Stimulated activated CD4-positive, alpha-beta T cell treated with anti-CD3 and anti-CD28 coated beads, Interleukin-4, amount 100 ng/mL, for 48 hours (primary cell): ENCODE measurements around the gene MYOZ3.

Experiments
- DNase-seq, 2 donors: peaks; one replicate each; pipeline ENCODE4 v3.0.0-alpha.2; 2020; ENCODE audit warnings: low read depth in 2 of 2

MYOZ3 gene

GRCh38 chr5:150642991-150643710 lies 17.9 kb upstream of the MYOZ3 start:
- DNase-seq, result no peak

- no peak for DNase-seq
These were observed 17.0 kb upstream of the MYOZ3 start for GRCh38 chr5:150644058-150644457.

- DNase-seq, result no peak
These were observed 16.5 kb upstream of the MYOZ3 start for GRCh38 chr5:150644514-150644913.

DNA sequence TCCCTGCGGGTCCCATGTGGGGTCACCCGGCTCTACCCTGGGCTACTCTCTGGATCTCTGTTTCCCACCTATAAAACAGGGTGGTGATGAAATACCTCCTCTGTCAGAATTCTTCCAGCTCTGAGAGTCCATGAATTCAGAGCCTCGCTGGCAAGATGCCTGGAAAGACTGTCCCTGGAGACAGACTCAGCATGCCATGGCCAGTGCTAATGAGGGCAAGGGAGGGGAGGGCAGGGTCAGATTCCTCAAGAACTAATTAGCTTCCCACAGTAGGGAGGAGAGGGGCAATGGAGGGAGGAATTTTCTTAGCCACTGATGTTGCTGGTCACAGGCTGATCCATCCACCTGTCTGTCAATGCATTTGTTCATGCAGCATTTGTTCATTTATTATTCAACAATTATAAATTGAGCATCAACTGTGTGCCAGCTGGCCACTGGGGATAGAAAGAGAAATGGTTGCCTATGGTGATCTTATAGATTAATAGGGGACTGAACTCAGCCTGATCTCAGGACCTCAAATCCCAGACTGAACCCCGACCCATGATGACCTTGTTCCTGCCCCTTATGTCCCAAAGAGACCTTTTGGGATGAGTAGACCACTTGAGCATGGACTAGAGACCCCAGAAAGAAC lies 15.9 kb upstream of the MYOZ3 start:
- DNase-seq, result no peak

DNA sequence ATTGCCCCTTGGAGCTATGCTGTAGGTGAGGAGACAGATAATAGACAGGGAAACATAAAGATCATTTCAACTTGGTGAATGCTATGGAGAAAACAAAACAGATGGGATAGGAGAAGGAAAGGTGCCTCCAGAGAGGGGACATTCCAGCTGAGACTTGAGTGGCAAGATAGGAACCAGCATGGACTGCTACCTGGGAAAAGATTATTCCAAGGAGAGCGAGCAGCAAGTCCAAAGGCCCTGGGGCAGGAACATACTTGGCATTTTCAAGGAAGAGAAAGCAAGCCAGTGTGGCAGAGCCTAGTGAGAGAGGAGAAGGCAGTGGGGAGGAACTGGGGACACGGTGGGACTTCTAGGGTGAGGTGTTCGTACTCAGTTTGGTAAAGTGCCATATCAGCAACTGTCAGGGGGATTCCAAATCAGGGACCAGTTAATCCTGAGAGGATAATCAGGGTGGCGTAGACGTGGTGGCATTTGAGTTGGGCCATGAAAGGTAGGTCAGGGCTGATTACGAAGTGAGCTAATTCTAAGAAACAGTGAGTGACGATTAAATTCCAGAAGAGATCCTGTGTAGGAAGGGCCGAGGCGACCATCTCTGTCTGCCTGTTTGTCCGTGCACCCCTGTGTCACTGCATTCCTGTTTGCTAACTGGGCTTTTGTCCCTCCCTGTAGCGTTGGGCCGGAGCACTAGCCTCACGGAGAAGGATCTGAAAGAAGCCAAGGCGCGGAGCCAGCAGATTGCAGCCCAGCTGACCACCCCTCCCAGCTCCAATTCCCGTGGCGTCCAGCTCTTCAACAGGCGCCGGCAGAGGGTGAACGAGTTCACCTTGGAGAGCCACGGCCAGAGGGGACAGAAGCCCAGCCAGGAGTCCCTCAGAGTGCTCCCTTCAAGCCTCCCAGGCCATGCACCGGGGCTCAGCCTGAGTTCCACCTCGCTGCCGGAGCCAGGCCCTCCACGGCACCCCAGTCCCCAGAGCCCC lies 13.5 kb upstream of the MYOZ3 start:
- no peak for DNase-seq

- DNase-seq, result no peak
These were observed 12.6 kb upstream of the MYOZ3 start for GRCh38 chr5:150648294-150649107.

- DNase-seq, result no peak
These were observed 11.7 kb upstream of the MYOZ3 start for GRCh38 chr5:150649108-150650020.

DNA sequence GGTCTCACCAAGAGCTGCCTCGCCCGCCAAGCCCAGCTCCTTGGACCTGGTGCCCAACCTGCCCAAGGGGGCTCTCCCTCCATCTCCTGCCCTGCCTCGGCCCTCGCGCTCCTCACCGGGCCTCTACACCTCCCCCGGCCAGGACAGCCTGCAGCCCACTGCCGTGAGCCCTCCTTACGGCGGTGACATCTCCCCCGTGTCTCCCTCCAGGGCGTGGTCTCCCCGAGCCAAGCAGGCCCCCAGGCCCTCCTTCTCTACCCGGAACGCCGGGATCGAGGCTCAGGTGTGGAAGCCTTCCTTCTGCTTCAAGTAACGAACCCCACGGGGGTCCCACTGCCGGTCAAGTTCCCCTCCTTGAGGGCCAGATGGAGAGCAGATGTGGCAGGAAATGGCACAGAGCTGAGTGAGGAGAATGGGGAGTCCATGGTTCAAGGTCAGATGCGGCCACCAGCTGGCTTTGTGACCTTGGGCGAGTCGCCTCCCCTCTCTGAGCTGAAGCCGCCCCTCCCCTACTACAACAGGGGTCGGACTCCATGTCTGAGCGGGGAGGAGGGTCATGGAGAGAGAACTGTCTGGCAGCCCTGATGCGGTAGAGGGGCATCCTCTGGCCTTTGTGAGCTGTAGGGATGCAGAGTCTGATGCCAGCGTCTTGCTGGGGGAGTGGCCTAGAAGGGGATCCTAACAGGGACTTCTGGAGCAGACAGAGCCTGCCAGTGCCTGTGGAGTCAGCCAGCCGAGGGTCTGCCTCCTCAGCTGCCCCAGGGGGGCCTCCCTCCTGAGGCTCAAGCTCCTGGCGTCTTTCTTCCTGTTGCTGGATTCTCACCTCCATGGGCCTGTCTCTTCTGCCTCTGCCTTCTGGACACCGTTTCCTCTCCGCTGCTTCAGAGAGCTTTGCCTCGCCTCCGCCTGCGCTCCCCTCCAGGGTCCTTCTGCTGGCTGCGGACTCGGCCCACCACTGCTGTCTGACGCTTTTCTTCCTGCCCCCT lies 10.7 kb upstream of the MYOZ3 start:
- no peak for DNase-seq

- DNase-seq, result no peak
These were observed 9.7 kb upstream of the MYOZ3 start for GRCh38 chr5:150651382-150651781.

DNA sequence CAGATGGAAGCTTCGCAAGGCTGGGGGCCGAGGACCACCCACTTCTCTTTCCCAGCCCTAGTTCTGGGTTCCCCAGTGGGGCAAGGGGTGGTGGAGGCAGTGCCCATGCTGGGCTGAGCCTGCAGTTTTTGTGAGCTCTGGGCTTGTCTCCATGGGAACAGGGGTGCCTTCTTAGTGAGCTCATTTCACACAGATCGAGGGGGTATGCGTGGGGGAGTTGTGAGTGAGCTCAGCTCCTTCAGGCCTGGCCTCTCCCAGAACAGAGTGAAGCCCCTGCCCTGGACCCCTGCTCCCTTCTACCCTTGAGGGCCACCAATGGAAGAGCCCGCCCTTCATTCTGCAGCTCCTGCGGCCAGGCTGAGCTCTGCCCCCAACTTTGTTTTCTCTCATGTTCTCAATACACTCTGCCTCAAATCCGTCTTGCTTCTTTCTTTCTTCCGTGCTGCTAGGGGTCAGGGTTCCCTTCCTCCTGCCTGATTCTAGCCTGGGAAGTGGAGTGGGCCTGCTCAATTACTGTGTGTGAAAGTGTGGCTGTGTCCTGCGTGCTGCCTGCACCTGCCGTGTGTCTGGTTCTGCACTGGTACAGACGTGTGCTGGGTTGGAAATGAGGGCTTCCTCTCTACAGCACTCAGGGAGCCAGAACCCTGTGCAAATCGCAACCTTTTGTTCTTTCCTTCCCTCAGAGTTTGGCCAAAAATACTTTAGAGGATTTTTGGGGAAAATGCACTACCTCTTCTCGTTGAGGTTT lies 9.0 kb upstream of the MYOZ3 start:
- DNase-seq, result no peak

DNA sequence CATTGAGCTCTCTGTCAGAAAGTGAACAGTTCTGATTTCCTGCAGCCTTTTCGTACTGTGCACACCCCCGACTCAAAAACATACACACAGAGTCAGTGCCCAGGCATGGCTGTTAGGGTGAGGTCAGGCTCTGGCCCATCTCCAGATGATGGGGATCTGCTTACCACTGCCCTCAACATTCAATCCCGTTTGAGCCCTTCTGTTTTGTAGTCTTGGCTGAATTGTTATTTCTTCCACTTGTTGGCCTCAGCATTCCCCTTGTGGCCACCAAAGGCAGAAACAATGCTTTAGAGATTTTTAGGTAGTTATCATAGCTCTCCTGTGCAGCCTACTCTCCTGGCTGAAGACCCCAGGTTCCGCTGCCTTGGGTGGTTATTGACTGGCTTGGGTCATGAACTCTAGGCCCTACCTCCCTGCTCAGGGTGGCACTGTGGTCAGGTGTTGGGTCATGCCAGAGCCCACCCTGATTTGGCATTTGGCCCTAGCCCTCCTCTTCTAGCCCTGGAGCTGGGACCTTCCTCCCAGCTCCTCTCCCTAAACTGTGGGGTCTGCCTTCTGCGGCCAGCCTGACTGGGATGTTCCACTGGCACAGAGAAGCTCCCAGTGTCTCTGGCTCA lies 7.8 kb upstream of the MYOZ3 start:
- DNase-seq, result no peak

DNA sequence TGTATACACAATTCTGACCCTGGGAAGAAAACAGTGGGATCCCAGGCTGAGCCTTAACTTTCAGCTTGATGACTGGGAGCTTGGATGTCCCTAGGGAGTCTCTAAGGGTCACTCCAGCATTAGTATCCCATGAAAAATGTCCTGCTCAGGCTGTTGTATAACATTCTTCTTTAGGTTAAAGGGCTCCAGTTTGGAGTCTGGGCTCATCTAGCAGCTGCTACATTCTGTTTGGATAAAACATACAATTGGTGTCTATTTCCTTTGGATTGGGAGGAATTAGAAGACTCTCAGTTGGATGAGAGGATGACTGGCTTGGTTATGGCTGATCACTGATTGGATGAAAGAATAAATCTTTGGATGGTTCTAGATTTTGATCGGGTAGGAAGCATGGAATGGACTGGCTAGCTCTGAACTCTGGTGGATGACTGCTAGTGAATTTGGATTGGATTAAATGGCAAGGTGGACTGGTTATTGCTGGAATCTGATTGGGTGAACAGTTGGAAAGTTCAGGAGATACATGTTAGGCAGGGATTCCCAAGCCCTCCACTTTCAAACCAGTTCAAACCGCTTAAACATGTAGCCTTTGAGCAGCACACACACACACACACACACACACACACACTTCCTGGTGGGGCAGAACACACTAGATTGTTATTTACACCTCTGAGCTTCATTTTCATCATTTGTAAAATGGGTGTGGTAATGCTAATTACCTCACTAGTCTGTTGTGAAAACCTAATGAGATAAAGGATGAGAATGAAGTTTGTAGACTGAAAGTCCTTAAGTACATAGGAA lies 7.1 kb upstream of the MYOZ3 start:
- DNase-seq, result no peak

DNA sequence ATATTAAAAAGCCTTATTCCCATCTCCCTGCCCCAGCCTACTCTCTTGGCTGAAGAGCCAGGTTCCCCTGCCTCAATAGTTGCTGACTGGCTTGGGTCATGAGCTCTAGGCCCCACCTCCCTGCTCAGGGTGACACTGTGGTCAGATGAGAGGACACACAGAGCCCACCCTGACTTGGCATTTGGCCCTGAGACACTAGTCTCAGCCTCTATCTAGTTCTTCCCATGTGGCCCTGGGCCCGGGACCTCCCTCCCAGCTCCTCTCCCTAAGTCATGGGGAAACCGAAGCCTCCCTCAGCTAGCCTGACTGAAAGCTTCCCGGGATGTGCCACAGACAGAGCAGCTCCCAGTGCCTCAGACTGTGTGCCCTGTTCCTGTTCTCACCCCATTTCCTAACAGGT lies 5.8 kb upstream of the MYOZ3 start:
- DNase-seq, result no peak

- peak; percentile 53 to 56 for DNase-seq
These were observed 4.6 kb upstream of the MYOZ3 start for GRCh38 chr5:150656191-150657132.

DNA sequence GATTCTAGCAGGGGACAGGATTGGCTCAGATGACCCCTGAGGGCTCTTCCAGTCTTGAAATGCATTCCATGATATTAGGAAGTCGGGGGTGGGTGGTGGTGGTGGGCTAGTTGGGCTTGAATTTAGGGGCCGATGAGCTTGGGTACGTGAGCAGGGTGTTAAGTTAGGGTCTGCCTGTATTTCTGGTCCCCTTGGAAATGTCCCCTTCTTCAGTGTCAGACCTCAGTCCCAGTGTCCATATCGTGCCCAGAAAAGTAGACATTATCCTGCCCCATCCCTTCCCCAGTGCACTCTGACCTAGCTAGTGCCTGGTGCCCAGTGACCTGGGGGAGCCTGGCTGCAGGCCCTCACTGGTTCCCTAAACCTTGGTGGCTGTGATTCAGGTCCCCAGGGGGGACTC lies 2.9 kb upstream of the MYOZ3 start:
- no peak for DNase-seq

DNA sequence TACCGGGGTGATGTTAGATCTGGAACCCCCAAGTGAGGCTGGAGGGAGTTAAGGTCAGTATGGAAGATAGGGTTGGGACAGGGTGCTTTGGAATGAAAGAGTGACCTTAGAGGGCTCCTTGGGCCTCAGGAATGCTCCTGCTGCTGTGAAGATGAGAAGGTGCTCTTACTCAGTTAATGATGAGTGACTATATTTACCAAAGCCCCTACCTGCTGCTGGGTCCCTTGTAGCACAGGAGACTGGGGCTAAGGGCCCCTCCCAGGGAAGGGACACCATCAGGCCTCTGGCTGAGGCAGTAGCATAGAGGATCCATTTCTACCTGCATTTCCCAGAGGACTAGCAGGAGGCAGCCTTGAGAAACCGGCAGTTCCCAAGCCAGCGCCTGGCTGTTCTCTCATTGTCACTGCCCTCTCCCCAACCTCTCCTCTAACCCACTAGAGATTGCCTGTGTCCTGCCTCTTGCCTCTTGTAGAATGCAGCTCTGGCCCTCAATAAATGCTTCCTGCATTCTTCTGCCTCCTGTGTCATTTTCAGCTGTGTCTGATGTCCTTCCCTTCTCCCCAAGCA lies 2.3 kb upstream of the MYOZ3 start:
- DNase-seq, result no peak
